ENCODE data around the gene GDF15.
A peak's percentile ranks its signal among the peaks of the same experiment; 100 is the strongest.

DNA sequence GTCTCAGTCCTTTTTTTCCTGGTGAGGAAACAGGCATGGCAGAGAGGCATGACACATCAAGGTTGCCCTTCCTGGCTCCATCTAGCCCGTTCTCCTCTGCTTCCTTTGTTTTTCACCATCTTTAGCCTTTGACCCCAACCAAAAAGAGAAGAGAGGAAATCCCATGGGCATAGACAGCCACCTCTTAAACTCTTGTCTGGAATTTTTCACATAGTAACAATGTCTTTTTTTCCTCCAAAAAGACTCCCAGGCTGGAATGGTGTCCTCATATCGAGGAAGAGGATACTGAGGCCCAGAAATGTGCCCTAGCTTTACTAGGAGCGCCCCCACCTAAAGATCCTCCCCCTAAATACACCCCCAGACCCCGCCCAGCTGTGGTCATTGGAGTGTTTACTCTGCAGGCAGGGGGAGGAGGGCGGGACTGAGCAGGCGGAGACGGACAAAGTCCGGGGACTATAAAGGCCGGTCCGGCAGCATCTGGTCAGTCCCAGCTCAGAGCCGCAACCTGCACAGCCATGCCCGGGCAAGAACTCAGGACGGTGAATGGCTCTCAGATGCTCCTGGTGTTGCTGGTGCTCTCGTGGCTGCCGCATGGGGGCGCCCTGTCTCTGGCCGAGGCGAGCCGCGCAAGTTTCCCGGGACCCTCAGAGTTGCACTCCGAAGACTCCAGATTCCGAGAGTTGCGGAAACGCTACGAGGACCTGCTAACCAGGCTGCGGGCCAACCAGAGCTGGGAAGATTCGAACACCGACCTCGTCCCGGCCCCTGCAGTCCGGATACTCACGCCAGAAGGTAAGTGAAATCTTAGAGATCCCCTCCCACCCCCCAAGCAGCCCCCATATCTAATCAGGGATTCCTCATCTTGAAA, at the start of gene GDF15:
- TF ChIP-seq CTCF (IDR thresholded peaks at IDR 0.05; ENCODE audit: low read length) (peak; percentile 58), EZH2 (optimal IDR thresholded peaks at IDR 0.05; ENCODE audit: low read depth, low read length) (no peak), EZH2phosphoT487 (IDR thresholded peaks at IDR 0.05; ENCODE audit: low read length) (no peak)

Measured in MM.1S (cell line).